Measurements from ENCODE around the gene AFDN. TPM values are rescaled to one million over a fixed set of nuclear protein-coding genes. Genes with fewer than 3 reads are reported as not detected.

AFDN gene
- total RNA-seq, 1 donor from 2014 or later, result 75.9 TPM

DNA sequence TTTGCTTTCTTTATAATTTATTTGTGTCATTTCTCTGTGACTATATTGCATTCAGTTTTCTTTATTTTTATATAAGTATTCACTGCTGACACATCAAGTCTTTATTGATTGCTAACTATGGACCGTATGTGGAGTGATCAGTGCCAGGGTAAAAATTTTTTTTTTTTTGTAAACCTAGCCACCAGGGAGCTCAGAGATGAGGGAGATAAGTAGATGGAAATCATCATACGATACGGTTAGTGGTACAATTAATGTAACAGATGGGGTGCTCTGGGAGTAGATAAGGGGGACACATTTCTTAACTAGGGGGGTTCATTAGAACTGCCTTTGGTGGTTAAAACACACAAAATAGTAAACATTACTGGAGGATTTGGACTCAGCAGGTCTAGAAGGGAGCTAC, 68.3 kb downstream of the AFDN start:
- H3K27me3 Mint-ChIP-seq (ENCODE audit: insufficient read depth), result no peaks in the 10 kb centered on the region
- H3K27ac Mint-ChIP-seq, result no peak overlapping the region
- peaks cover 7% of the 10 kb centered on the region for H3K36me3 Mint-ChIP-seq (ENCODE audit: low read depth)
- intact Hi-C loops (cut with micrococcal nuclease), result loop anchor here (5.0 kb wide), 1 partner anchor 188 kb away; no protein-coding TSS in a partner anchor
- DNase-seq (ENCODE audit: low spot score), result no peak
- no peak overlapping the region for H3K4me3 Mint-ChIP-seq
- H3K9me3 Mint-ChIP-seq, result no peaks in the 10 kb centered on the region
- no peaks in the 10 kb centered on the region for H3K4me1 Mint-ChIP-seq (ENCODE audit: low read depth)

DNA sequence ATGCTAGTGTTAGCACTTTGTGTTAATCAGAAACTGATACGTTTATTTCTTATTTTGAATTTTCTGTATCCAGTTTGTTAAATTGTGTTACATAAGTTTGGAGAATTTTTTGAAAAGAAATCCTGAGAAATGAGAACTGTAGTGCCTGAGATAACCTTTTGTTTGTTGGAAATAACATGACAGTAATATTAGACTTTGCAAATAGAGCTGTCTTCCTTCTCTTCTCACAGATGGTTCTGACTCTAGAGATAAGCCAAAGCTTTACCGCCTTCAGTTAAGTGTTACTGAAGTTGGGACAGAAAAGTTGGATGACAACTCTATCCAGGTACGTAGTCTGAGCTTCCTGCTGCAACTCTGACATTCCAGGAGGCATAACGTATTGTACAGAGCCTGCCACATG, 69.9 kb downstream of the AFDN start:
- H3K27me3 Mint-ChIP-seq (ENCODE audit: insufficient read depth), result no peaks in the 10 kb centered on the region
- intact Hi-C loops (cut with micrococcal nuclease), result loop anchor here (5.0 kb wide), 1 partner anchor 189 kb away; no protein-coding TSS in a partner anchor

DNA sequence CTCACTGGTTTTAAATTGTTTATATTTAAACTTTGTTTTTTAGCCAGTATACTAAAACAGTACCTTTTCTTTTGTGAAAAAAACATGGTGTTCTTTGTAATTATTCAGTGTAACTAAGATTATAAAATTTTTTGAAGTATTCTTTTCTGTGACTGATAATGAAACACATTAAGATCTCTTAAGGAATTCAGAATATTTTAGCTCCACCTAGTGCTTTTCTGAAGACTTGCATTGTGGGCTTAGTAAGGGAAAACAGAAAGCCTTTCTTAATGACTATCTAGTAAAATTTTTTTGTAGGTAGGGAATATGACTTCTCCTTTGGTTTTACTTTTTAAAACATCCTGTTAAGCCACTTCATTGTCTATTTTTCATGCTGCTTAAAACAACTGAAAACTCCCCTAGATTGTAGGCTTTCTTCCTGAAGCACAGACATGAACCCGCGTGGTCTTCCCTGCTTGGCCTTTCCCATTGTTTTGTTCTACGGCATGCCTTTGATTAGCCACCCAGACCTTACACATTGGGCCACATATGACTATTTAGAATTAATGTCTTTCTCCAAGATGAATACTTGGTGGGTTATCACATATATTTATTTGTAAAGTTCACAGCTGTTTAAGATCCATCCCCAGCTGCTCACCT, 72.1 kb downstream of the AFDN start:
- no peaks in the 10 kb centered on the region for H3K4me1 Mint-ChIP-seq (ENCODE audit: low read depth)
- no peak overlapping the region for H3K27ac Mint-ChIP-seq
- H3K9me3 Mint-ChIP-seq, result no peaks in the 10 kb centered on the region
- no peak for DNase-seq (ENCODE audit: low spot score)
- intact Hi-C loops (cut with micrococcal nuclease), result loop anchor here (1.0 to 5.0 kb wide), 3 partner anchors 66 to 413 kb away; no protein-coding TSS in a partner anchor
- H3K27me3 Mint-ChIP-seq (ENCODE audit: insufficient read depth), result no peaks in the 10 kb centered on the region
- H3K36me3 Mint-ChIP-seq (ENCODE audit: low read depth), result peaks cover 12% of the 10 kb centered on the region
- no peak overlapping the region for H3K4me3 Mint-ChIP-seq

More for the DNA sequence above, 69.9 kb downstream of the AFDN start:
- Mint-ChIP-seq H3K36me3 (ENCODE audit: low read depth) (peaks cover 7% of the 10 kb centered on the region), H3K4me3 (no peak overlapping the region), H3K4me1 (ENCODE audit: low read depth) (no peaks in the 10 kb centered on the region), H3K9me3 (no peaks in the 10 kb centered on the region), H3K27ac (no peak overlapping the region)
- DNase-seq (ENCODE audit: low spot score), result no peak

DNA sequence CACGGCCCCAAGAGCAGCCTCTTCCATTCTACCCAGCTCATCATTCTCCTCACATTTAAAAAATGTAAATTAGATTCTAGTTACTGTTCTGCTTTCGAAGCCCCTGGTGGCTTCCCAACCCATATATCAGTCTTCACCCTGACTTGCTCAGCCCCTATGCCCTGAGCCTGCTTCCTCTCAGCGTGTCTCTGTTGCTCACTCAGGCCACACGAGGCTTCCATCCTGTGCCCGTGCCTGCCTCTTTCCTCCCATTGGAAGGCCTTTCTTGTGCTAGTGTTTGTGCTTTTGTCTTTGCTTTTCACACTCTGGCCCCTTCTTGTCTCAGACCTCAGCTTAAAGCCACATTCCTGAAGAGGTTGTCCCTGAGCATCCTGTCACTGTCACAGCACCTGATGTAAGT, 78.1 kb downstream of the AFDN start:
- peaks cover 10% of the 10 kb centered on the region for H3K36me3 Mint-ChIP-seq (ENCODE audit: low read depth)
- H3K27ac Mint-ChIP-seq, result no peak overlapping the region
- intact Hi-C loops (cut with micrococcal nuclease), result no loop called here
- H3K4me3 Mint-ChIP-seq, result no peak overlapping the region
- no peak for DNase-seq (ENCODE audit: low spot score)
- H3K27me3 Mint-ChIP-seq (ENCODE audit: insufficient read depth), result no peaks in the 10 kb centered on the region
- H3K9me3 Mint-ChIP-seq, result no peaks in the 10 kb centered on the region
- H3K4me1 Mint-ChIP-seq (ENCODE audit: low read depth), result no peaks in the 10 kb centered on the region

DNA sequence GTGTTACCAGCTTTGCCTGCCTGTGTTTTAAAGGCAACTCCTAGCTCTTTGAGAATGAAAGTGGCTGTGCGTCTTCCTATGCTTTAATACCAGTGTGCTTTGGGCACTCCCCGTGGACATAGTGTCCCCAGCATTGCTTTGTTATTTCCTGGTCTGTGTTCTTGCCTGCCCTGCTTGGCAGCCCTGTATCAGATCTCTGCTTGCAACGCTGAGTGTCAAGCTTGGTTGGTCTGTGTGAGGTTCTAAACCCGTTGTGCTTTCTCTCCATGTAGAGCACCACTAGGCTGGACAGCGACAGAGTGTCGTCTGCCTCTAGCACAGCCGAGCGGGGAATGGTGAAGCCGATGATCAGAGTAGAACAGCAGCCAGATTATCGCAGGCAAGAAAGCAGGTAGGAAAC, 80.2 kb downstream of the AFDN start:
- Mint-ChIP-seq H3K4me1 (ENCODE audit: low read depth) (no peaks in the 10 kb centered on the region), H3K36me3 (ENCODE audit: low read depth) (peaks cover 10% of the 10 kb centered on the region), H3K9me3 (no peaks in the 10 kb centered on the region), H3K27ac (no peak overlapping the region), H3K4me3 (no peak overlapping the region), H3K27me3 (ENCODE audit: insufficient read depth) (no peaks in the 10 kb centered on the region)
- no peak for DNase-seq (ENCODE audit: low spot score)
- intact Hi-C loops (cut with micrococcal nuclease), result no loop called here

DNA sequence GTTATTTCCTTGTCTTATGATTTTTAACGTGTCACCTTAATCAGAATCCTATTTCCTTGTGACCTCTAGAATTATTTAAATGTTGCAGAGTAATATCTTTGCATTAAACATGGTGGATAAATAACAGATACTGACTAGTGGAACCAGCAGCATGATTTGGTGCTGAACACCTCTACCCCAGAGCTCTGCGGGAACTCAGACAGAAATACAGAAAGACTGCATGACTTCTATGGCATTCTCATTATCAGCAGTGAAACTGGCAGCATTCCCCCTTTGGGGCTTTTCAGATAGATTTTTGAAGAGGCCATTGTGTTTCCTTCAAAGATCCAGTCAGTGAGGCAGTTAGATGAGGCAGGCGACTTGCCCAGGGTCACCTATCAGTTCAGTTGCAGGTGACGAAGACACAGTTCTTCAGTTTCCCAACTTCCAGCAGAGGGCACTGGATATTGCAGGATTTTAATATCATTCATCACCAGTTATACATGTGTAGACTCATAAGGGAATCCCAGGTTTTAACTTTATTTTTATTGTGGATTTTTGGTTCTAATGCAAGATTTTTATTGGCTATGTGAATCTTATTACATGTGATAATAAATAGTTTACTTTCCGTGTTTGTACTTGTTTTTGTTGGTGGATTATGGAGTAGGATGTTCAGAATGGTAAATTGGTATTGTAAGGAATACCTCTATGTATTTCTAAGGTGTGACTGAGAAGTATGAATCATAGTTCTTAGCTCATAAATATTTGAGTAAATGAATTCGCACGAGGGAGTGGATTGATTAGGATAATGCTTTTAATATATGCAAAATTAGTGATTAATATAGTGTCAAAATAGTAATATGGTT, 81.3 kb downstream of the AFDN start:
- peaks cover 8% of the 10 kb centered on the region for H3K36me3 Mint-ChIP-seq (ENCODE audit: low read depth)
- no peak overlapping the region for H3K4me3 Mint-ChIP-seq
- no peaks in the 10 kb centered on the region for H3K9me3 Mint-ChIP-seq
- no peaks in the 10 kb centered on the region for H3K4me1 Mint-ChIP-seq (ENCODE audit: low read depth)
- intact Hi-C loops (cut with micrococcal nuclease), result no loop called here
- DNase-seq (ENCODE audit: low spot score), result no peak
- no peak overlapping the region for H3K27ac Mint-ChIP-seq
- H3K27me3 Mint-ChIP-seq (ENCODE audit: insufficient read depth), result no peaks in the 10 kb centered on the region

DNA sequence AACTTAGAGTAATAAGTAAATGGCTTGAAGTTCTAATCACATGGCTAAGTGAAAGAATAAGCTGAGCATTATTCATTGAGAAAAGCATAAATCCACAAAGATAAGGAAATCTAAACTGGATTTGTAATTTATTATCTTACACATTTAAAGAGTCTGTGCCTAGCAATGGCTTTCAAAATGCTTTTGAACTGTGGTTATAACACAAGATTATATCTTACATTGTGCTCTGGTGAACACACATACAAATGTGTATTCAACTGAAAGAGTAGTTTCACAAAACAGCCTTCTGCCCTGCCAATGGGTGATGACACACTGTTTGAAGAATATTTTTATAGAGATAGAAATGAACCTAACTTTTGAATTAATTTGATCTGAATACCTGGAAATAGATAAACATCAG, 83.3 kb downstream of the AFDN start:
- intact Hi-C loops (cut with micrococcal nuclease), result no loop called here
- H3K4me3 Mint-ChIP-seq, result no peak overlapping the region
- H3K9me3 Mint-ChIP-seq, result no peaks in the 10 kb centered on the region
- H3K36me3 Mint-ChIP-seq (ENCODE audit: low read depth), result peaks cover 8% of the 10 kb centered on the region
- H3K4me1 Mint-ChIP-seq (ENCODE audit: low read depth), result no peaks in the 10 kb centered on the region
- H3K27ac Mint-ChIP-seq, result no peak overlapping the region
- H3K27me3 Mint-ChIP-seq (ENCODE audit: insufficient read depth), result no peaks in the 10 kb centered on the region
- DNase-seq (ENCODE audit: low spot score), result no peak

DNA sequence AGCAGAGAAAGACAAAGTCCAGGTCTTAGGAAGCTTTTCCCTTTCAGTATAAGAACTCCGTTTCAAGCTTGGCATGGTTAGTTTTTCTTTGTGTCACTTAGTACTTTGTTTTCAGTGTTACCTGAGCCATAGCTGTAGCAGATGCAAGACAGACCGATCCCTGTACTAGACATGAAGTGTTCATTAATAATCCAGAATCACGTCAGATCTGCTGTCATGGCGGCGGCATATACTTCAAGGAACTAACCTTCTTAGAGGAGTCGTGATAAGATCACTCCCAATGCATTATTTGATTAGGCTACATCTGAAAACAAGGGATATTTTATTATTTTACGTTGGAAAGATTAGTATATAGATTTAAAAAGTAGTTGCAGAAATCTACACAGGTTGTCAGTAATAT, 83.9 kb downstream of the AFDN start:
- no peaks in the 10 kb centered on the region for H3K4me1 Mint-ChIP-seq (ENCODE audit: low read depth)
- intact Hi-C loops (cut with micrococcal nuclease), result no loop called here
- H3K27me3 Mint-ChIP-seq (ENCODE audit: insufficient read depth), result no peaks in the 10 kb centered on the region
- no peak overlapping the region for H3K4me3 Mint-ChIP-seq
- H3K9me3 Mint-ChIP-seq, result no peaks in the 10 kb centered on the region
- no peak overlapping the region for H3K27ac Mint-ChIP-seq
- DNase-seq (ENCODE audit: low spot score), result no peak
- H3K36me3 Mint-ChIP-seq (ENCODE audit: low read depth), result peaks cover 10% of the 10 kb centered on the region

DNA sequence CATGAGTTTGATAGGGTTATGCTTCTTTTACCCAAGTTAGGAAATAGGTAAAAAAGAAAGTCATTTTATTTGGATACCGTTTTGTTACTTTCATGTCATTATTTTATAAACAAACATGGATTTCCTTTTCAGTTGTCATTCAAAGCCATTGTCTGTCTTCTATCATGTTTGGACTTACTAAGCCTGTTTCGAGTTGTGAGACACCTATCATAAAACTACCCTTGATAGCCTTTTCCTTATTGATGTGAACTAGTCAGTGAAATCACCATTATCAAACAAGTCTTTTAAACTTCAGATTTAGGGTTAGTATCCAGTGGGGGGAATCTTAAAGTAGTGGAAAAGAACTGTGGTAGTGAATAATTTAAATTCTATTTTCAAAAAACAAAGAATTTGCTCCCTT, 85.8 kb downstream of the AFDN start:
- Mint-ChIP-seq H3K36me3 (ENCODE audit: low read depth) (peaks cover 10% of the 10 kb centered on the region), H3K4me3 (no peak overlapping the region), H3K4me1 (ENCODE audit: low read depth) (no peaks in the 10 kb centered on the region), H3K27ac (no peak overlapping the region), H3K27me3 (ENCODE audit: insufficient read depth) (no peaks in the 10 kb centered on the region), H3K9me3 (no peaks in the 10 kb centered on the region)
- intact Hi-C loops (cut with micrococcal nuclease), result no loop called here
- no peak for DNase-seq (ENCODE audit: low spot score)

DNA sequence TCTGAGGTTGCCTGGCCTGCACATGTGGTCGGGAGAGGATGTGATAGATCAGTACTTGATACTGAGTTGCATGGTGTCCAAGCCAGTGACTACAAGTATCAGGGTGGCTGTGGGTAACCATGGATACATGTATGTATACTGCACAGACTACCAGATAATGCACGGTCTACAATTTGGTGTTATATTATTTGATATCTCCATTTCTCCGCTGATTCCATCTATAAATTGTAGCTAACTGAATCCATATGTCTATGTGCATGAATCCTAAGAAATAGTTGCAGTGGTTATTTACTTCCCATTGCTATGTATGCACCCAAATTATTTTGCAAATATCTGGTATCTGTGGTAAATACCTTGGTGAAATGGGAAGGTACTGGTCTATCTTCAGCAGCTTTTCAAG, 87.0 kb downstream of the AFDN start:
- Mint-ChIP-seq H3K9me3 (no peaks in the 10 kb centered on the region), H3K4me3 (no peak overlapping the region), H3K4me1 (ENCODE audit: low read depth) (no peaks in the 10 kb centered on the region), H3K27ac (no peak overlapping the region), H3K27me3 (ENCODE audit: insufficient read depth) (no peaks in the 10 kb centered on the region), H3K36me3 (ENCODE audit: low read depth) (peaks cover 13% of the 10 kb centered on the region)
- DNase-seq (ENCODE audit: low spot score), result no peak
- intact Hi-C loops (cut with micrococcal nuclease), result no loop called here

DNA sequence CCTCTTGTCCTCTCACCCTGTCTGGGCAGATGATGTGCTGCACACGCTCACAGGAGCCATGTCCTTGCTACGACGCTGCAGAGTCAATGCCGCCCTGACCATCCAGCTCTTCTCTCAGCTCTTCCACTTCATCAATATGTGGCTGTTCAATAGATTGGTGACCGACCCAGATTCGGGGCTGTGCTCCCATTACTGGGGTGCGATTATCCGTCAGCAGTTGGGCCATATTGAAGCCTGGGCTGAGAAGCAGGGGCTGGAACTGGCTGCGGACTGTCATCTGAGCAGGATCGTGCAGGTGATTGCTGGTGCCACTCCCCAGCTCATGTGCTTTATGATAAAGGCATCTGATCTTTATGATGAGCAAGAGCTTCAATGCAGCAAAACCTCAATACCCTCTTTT, 88.4 kb downstream of the AFDN start:
- no peaks in the 10 kb centered on the region for H3K4me1 Mint-ChIP-seq (ENCODE audit: low read depth)
- no peak for DNase-seq (ENCODE audit: low spot score)
- H3K27me3 Mint-ChIP-seq (ENCODE audit: insufficient read depth), result no peaks in the 10 kb centered on the region
- peaks cover 17% of the 10 kb centered on the region for H3K36me3 Mint-ChIP-seq (ENCODE audit: low read depth)
- H3K4me3 Mint-ChIP-seq, result no peak overlapping the region
- H3K9me3 Mint-ChIP-seq, result no peaks in the 10 kb centered on the region
- intact Hi-C loops (cut with micrococcal nuclease), result no loop called here
- no peak overlapping the region for H3K27ac Mint-ChIP-seq

DNA sequence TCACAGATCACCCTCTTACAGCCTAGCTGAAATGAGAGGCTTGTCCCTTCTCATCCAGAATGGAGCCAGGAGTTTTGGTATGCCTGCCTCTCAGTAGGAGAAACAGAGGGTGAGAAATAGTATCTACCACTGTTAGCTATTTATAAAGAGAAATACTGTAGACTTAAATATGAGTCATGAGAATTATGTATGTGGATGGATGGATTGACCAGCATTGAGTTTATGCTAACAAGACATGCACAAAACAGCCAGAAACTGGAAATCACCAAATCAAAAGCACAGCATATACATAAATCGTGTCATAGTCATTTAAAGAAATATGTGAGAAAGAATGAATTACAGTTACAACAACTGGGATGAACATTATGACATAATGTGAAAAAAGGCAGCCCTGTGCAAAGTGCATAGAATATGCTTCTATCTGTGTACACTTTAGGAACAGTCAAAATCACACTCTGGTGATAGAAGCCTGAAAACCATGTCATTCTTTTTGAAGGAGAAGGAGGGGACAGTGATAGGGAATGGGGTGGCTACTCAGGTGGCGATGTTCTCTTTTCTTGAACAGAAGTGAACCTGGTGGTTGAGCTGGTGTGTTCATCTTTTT, 90.9 kb downstream of the AFDN start:
- no peak overlapping the region for H3K4me3 Mint-ChIP-seq
- no peaks in the 10 kb centered on the region for H3K9me3 Mint-ChIP-seq
- H3K27ac Mint-ChIP-seq, result no peak overlapping the region
- H3K4me1 Mint-ChIP-seq (ENCODE audit: low read depth), result no peaks in the 10 kb centered on the region
- peaks cover 18% of the 10 kb centered on the region for H3K36me3 Mint-ChIP-seq (ENCODE audit: low read depth)
- no peaks in the 10 kb centered on the region for H3K27me3 Mint-ChIP-seq (ENCODE audit: insufficient read depth)
- no peak for DNase-seq (ENCODE audit: low spot score)
- intact Hi-C loops (cut with micrococcal nuclease), result no loop called here
